Measurements from ENCODE around the gene MOCS3. TPM values are rescaled to one million over a fixed set of nuclear protein-coding genes. Genes with fewer than 3 reads are reported as not detected.

Gene MOCS3
- total and polyA plus RNA-seq, 2 of the 13 experiments (the other 11 are each of a cell fraction or from before 2014, with no cell fraction given) = 3.7 to 8.4 TPM

GRCh38 chr20:50957798-50958614 lies 612 bp upstream of the MOCS3 start, which contains the start of gene DPM1 (continued):
- TF ChIP-seq HMG20A (CRISPR knock-in tag; IDR thresholded peaks at IDR 0.05; ENCODE audit: borderline replicate concordance) (no peak), NRL (CRISPR knock-in tag; IDR thresholded peaks at IDR 0.05; ENCODE audit: borderline replicate concordance) (peak; percentile 95), HNF4A (CRISPR knock-in tag; IDR thresholded peaks at IDR 0.05) (peak; percentile 30; the same call in 1 of the 2 replicates), ZNF207 (IDR thresholded peaks at IDR 0.05; ENCODE audit: borderline replicate concordance) (no peak), CEBPG (CRISPR knock-in tag; IDR thresholded peaks at IDR 0.05) (peak; percentile 79), SNAI1 (CRISPR knock-in tag; IDR thresholded peaks at IDR 0.05; ENCODE audit: borderline replicate concordance) (peak; percentile 7; the same call in 1 of the 2 replicates), HINFP (CRISPR knock-in tag; IDR thresholded peaks at IDR 0.05; ENCODE audit: low read depth) (0 out of 2 replicates have a peak, but pooled peaks have one; percentile 46), RBM39 (IDR thresholded peaks at IDR 0.05; ENCODE audit: low read depth, low read length, poor library complexity, severe bottlenecking) (peak; percentile 92), HIVEP1 (CRISPR knock-in tag; IDR thresholded peaks at IDR 0.05) (no peak), ZSCAN31 (CRISPR knock-in tag; IDR thresholded peaks at IDR 0.05; ENCODE audit: low read depth) (peak; percentile 66), ZEB1 (IDR thresholded peaks at IDR 0.05; ENCODE audit: insufficient replicate concordance, low read depth) (peak; percentile 24), MLXIP (CRISPR knock-in tag; IDR thresholded peaks at IDR 0.05; ENCODE audit: borderline replicate concordance) (no peak), ZNF24 (IDR thresholded peaks at IDR 0.05) (no peak)
- TF ChIP-seq, protein P1, sequence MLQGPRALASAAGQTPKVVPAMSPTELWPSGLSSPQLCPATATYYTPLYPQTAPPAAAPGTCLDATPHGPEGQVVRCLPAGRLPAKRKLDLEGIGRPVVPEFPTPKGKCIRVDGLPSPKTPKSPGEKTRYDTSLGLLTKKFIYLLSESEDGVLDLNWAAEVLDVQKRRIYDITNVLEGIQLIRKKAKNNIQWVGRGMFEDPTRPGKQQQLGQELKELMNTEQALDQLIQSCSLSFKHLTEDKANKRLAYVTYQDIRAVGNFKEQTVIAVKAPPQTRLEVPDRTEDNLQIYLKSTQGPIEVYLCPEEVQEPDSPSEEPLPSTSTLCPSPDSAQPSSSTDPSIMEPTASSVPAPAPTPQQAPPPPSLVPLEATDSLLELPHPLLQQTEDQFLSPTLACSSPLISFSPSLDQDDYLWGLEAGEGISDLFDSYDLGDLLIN (CRISPR knock-in tag; IDR thresholded peaks at IDR 0.05; ENCODE audit: borderline replicate concordance) = 0 out of 2 replicates have a peak, but pooled peaks have one; percentile 1
- TF ChIP-seq, protein P2, sequence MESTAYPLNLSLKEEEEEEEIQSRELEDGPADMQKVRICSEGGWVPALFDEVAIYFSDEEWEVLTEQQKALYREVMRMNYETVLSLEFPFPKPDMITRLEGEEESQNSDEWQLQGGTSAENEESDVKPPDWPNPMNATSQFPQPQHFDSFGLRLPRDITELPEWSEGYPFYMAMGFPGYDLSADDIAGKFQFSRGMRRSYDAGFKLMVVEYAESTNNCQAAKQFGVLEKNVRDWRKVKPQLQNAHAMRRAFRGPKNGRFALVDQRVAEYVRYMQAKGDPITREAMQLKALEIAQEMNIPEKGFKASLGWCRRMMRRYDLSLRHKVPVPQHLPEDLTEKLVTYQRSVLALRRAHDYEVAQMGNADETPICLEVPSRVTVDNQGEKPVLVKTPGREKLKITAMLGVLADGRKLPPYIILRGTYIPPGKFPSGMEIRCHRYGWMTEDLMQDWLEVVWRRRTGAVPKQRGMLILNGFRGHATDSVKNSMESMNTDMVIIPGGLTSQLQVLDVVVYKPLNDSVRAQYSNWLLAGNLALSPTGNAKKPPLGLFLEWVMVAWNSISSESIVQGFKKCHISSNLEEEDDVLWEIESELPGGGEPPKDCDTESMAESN (CRISPR knock-in tag; conservative IDR thresholded peaks at IDR 0.05) = 0 out of 2 replicates have a peak, but pooled peaks have one; percentile 41

Measured in HepG2 (cell line).